GM12878 (cell line): Measurements from ENCODE around the gene DRAXIN. TPM values are rescaled to one million over a fixed set of nuclear protein-coding genes. Genes with fewer than 3 reads are reported as not detected.

Experiments
- ATAC-seq: fragments of 200-7000 bp; cut with Tn5 transposase; 3 replicates; pipeline ENCODE4 v1.9.1; 2020; ENCODE audit warnings: mild to moderate bottlenecking, moderate library complexity
- BruUV-seq: library from RNA; stranded (reverse); fragments of 400-500 nt; replicated peaks from 2 replicates; lab custom pipeline; 2021; lab: Mats Ljungman, UMichigan
- CTCF ChIA-PET: fragments of 300-600 bp; sonication (Branson Sonifier 250); formaldehyde crosslinking; extraction: SDS; loops from one replicate; lab custom pipeline; 2021; ENCODE audit warnings: inconsistent platforms; lab: Yijun Ruan, JAX
- POLR2A ChIA-PET: fragments of 350-600 bp; formaldehyde crosslinking; extraction: SDS; loops from one replicate; lab custom pipeline; 2021; ENCODE audit warnings: inconsistent platforms; lab: Charles Lee
- RAD21 ChIA-PET: fragments of 300-600 bp; sonication (Branson Sonifier 250); formaldehyde crosslinking; loops from one replicate; lab custom pipeline; 2023; ENCODE audit warnings: antibody characterized with exemption; ENCODE audit not compliant: unreplicated experiment; lab: Charles Lee
- SMC1A ChIA-PET: fragments of 300-600 bp; sonication (Branson Sonifier 250); formaldehyde crosslinking; loops from one replicate; lab custom pipeline; 2023; ENCODE audit not compliant: unreplicated experiment, uncharacterized antibody; lab: Charles Lee
- DNase-seq: peaks from one replicate; pipeline ENCODE4 v3.0.0-alpha.2; 2011; ENCODE audit warnings: low read depth, low spot score
- FAIRE-seq: peaks from 3 replicates; lab custom pipeline; 2011; peaks lifted over from hg19 to GRCh38; lab: Jason Lieb, UNC
- H2AFZ ChIP-seq: 2 replicates; pipeline ENCODE4 v1.6.0; 2011; ENCODE audit warnings: low read depth, low read length, control low read depth; ENCODE audit not compliant: control insufficient read depth
- H3K27ac ChIP-seq: 2 replicates; pipeline ENCODE4 v1.5.1; 2011; ENCODE audit warnings: control low read depth; ENCODE audit not compliant: control insufficient read depth, insufficient read depth
- H3K27me3 ChIP-seq, 2 experiments: replicated peaks in 1 of 2; 2 replicates each; pipeline versions ENCODE4 v1.6.0 to v1.6.1; 2011; ENCODE audit warnings: low read length in 1 of 2; ENCODE audit not compliant: control insufficient read depth in 2 of 2, insufficient read depth in 2 of 2
- H3K36me3 ChIP-seq, 2 experiments: 2 replicates each; pipeline ENCODE4 v1.5.1; 2011; ENCODE audit warnings: low read length in 1 of 2; ENCODE audit not compliant: control insufficient read depth in 2 of 2, insufficient read depth in 2 of 2
- H3K4me1 ChIP-seq: 2 replicates; pipeline ENCODE4 v1.6.1; 2011; ENCODE audit warnings: mild to moderate bottlenecking, low read length, moderate library complexity, mixed read lengths; ENCODE audit not compliant: control insufficient read depth, insufficient read depth
- H3K4me2 ChIP-seq: 2 replicates; pipeline ENCODE4 v1.6.0; 2011; ENCODE audit warnings: control low read depth; ENCODE audit not compliant: control insufficient read depth, insufficient read depth
- H3K4me3 ChIP-seq: fragments of 200-600 bp; sonication (generic); 2 replicates; pipeline ENCODE4 v1.5.1; 2016
- H3K79me2 ChIP-seq: 2 replicates; pipeline ENCODE4 v1.6.0; 2011; ENCODE audit warnings: low read length; ENCODE audit not compliant: control insufficient read depth, insufficient read depth
- H3K9ac ChIP-seq: 2 replicates; pipeline ENCODE4 v1.8.0; 2011; ENCODE audit warnings: low read length, control low read depth, mixed read lengths; ENCODE audit not compliant: control insufficient read depth, insufficient read depth
- H3K9me3 ChIP-seq: replicated peaks from 3 replicates; pipeline ENCODE4 v1.5.1; 2011; ENCODE audit warnings: mild to moderate bottlenecking, low read length; ENCODE audit not compliant: control insufficient read depth, insufficient read depth
- H4K20me1 ChIP-seq: 2 replicates; pipeline ENCODE4 v1.6.0; 2011; ENCODE audit not compliant: control insufficient read depth, insufficient read depth
- CHD2 ChIP-seq: IDR thresholded peaks from 2 replicates; pipeline ENCODE4 v1.6.1; 2011; ENCODE audit warnings: low read depth, low read length, improper control_type of control experiment, borderline replicate concordance
- NR2F1 ChIP-seq: fragments of 450-650 bp; conservative IDR thresholded peaks from 2 replicates; pipeline ENCODE4 v1.6.1; 2017; ENCODE audit warnings: mild to moderate bottlenecking
- SUPT20H ChIP-seq: IDR thresholded peaks from 2 replicates; pipeline ENCODE4 v1.6.1; 2011; ENCODE audit warnings: low read depth, mild to moderate bottlenecking, low read length, moderate library complexity, borderline replicate concordance; ENCODE audit not compliant: control insufficient read depth
- WGBS: methylation state at CpG from one replicate; pipeline ENCODE4 v1.1.6; 2016; ENCODE audit warnings: low lambda C conversion rate; ENCODE audit not compliant: insufficient replicate concordance, insufficient coverage; ENCODE audit errors: missing lambda C conversion rate; 5-methylcytosine and 5-hydroxymethylcytosine counted together
- in situ Hi-C: fragments of 300-500 bp; cut with MboI; formaldehyde crosslinking; loops from 9 replicates; pipeline ENCODE4 v1.14.3; 2018; ENCODE audit warnings: mixed read lengths
- intact Hi-C: fragments of 100-400 bp; cut with micrococcal nuclease; formaldehyde crosslinking; loops from one replicate; pipeline ENCODE4 v1.14.2; 2022; ENCODE audit not compliant: unreplicated experiment
- polyA plus RNA-seq, 11 experiments: library from polyadenylated mRNA; depleted of rRNA in 4 of 11; unstranded in 6 of 11; stranded (reverse) in 5 of 11; fragments of >200 nt; fragmentation: Nextera tagmentation in 4 of 11; fragmentation: Illumina TruSeq in 1 of 11; extraction: Ambion mirVana in 4 of 11; extraction: Trizol in 1 of 11; gene quantifications; 1 replicate in 1 of 11; 2 replicates in 10 of 11; pipeline versions ENCODE4 v1.2.1 to v1.2.3, GENCODE V29; 2011 to 2016; ENCODE audit warnings: inconsistent platforms in 2 of 11, missing spikeins in 2 of 11, low read depth in 1 of 11
- total RNA-seq, 4 experiments: library from RNA; depleted of rRNA in 3 of 4; stranded (reverse); fragments of >200 nt in 3 of 4; fragmentation: Illumina TruSeq in 1 of 4; extraction: Trizol in 1 of 4; gene quantifications; 2 replicates each; pipeline versions ENCODE4 v1.2.1 to v1.2.3, GENCODE V29; 2013 to 2021

Gene DRAXIN
- total and polyA plus RNA-seq, 10 of the 15 experiments (the other 5 are each of a cell fraction or from before 2014, with no cell fraction given) = 0.01 to 0.05 (median 0.03) TPM; not detected in 3

DNA sequence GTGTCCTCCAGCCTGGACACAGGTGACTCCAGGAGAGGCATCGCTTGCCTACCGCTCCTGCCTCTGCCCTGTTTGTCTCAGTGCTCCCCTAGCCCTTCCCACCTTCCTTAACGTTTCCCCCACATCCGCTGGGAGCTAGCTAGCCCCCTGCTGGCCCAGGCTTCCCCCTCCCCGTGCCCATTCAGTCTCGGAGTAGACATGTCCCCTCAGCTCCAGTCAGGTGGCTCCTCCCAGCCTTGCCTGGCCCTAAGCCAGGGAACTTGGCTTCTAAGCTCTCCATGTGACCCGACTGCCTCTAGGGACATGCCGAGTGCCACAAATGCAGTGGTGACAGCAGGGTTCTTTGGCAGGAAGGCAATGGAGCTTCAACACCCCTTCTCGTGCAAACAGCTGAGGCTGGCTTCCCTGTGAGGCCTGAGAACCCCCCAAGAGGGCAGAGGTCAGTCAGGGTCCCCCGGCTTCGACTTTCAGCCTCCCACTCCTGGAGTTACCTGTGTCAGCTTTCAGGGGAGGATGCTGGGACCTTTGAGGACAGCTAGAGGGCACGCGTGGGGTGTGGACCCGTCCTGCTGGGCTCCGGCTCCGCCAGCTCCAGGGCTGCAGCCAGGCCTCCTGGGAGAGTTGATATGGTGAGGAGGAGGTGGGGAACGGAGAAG is 16.2 kb downstream of the DRAXIN start:
- WGBS = 41% methylated on average over 17 of the region's 17 CpGs
- intact Hi-C loops (loop anchor here (1.0 kb wide), 1 partner anchor 26 kb away; the partner anchor contains the start of gene MAD2L2), in situ Hi-C loops (no loop called here)
- Histone ChIP-seq H3K9me3 (no peaks in the 10 kb centered on the region), H3K4me3 (no peak overlapping the region), H3K27me3 (peaks cover 2 to 7% of the 10 kb centered on the region in 2 experiments), H3K9ac (no peak overlapping the region), H3K4me1 (no peaks in the 10 kb centered on the region; the same call in 1 of the 2 replicates), H3K27ac (no peak overlapping the region), H3K4me2 (no peak overlapping the region), H3K79me2 (no peaks in the 10 kb centered on the region), H2AFZ (no peak overlapping the region), H4K20me1 (no peaks in the 10 kb centered on the region), H3K36me3 (no peaks in the 10 kb centered on the region)
- ChIA-PET RAD21 (interaction anchor here (0.7 to 3.9 kb wide), 3 partner anchors 40 to 56 kb away, joined by 3 to 17 read pairs (median 4); partner anchors contain the start of gene FBXO6), CTCF (interaction anchor here (1.1 to 2.5 kb wide), 6 partner anchors 12 to 670 kb away, joined by 3 to 8 read pairs (median 3); no protein-coding TSS in a partner anchor), SMC1A (interaction anchor here (0.9 to 2.4 kb wide), 4 partner anchors 8 to 26 kb away, joined by 4 to 9 read pairs (median 4); no protein-coding TSS in a partner anchor), POLR2A (interaction anchor here (0.5 kb wide), 2 partner anchors 21 to 44 kb away, joined by 3 to 5 read pairs; partner anchors contain the start of gene FBXO6)
- DNase-seq (no peak), FAIRE-seq (no peak), ATAC-seq (peak; percentile 33)
- no TSS peak for BruUV-seq
- TF ChIP-seq NR2F1 (peak; percentile 51; the same call in 1 of the 2 replicates), SUPT20H (no peak), CHD2 (no peak)
